SK-N-SH (cell line): ENCODE results near the gene GDPGP1. TPM values are rescaled to one million over a fixed set of nuclear protein-coding genes. Genes with fewer than 3 reads are reported as not detected.
A peak's percentile ranks its signal among the peaks of the same experiment; 100 is the strongest.

Experiments used
- CTCF ChIA-PET: fragments of 300-600, 350-600 bp; formaldehyde crosslinking; extraction: SDS; loops from one replicate; lab custom pipeline; 2021; lab: Yijun Ruan, JAX
- POLR2A ChIA-PET: fragments of 350-600 bp; sonication (Branson Sonifier 250); formaldehyde crosslinking; extraction: SDS; loops from one replicate; lab custom pipeline; 2020; ENCODE audit warnings: antibody characterized with exemption, inconsistent platforms; lab: Yijun Ruan, JAX
- DNase-seq: peaks from one replicate; pipeline ENCODE4 v3.0.0; 2012
- H2AFZ ChIP-seq: fragments of 200-600 bp; sonication (generic); 2 replicates; pipeline ENCODE4 v1.8.1; 2016; ENCODE audit warnings: antibody characterized with exemption, mild to moderate bottlenecking, low read depth
- H3F3A ChIP-seq: fragments of 200-600 bp; sonication (generic); replicated peaks from 2 replicates; pipeline ENCODE3; 2016; ENCODE audit warnings: antibody characterized with exemption, mild to moderate bottlenecking; ENCODE audit not compliant: insufficient read depth
- H3K27ac ChIP-seq, 2 experiments: fragments of 200-500 bp in 1 of 2; fragments of 200-600 bp in 1 of 2; sonication (Bioruptor generic) in 1 of 2; sonication (generic), shearing (Covaris generic) in 1 of 2; 2 replicates each; pipeline versions ENCODE4 v1.5.1 to v1.6.1; 2014 to 2016; ENCODE audit warnings: low read depth in 2 of 2, inconsistent platforms in 1 of 2, low read length in 1 of 2, mild to moderate bottlenecking in 1 of 2, mixed read lengths in 1 of 2
- H3K27me3 ChIP-seq: fragments of 200-600 bp; sonication (generic), shearing (Covaris generic); 2 replicates; pipeline ENCODE4 v1.6.1; 2016; ENCODE audit warnings: mixed run types; ENCODE audit not compliant: insufficient read depth
- H3K36me3 ChIP-seq, 2 experiments: fragments of 200-500 bp in 1 of 2; fragments of 200-600 bp in 1 of 2; sonication (Bioruptor generic) in 1 of 2; sonication (generic) in 1 of 2; replicated peaks in 1 of 2; 2 replicates each; pipeline versions ENCODE3 to v1.5.1; 2014 to 2016; ENCODE audit warnings: low read length in 1 of 2, mild to moderate bottlenecking in 1 of 2; ENCODE audit not compliant: insufficient read depth in 2 of 2, control insufficient read depth in 1 of 2
- H3K4me1 ChIP-seq, 2 experiments: fragments of 200-500 bp in 1 of 2; fragments of 200-600 bp in 1 of 2; sonication (Bioruptor generic) in 1 of 2; sonication (generic), shearing (Covaris generic) in 1 of 2; 2 replicates each; pipeline versions ENCODE4 v1.5.1 to v1.6.1; 2014 to 2016; ENCODE audit warnings: low read depth in 1 of 2, low read length in 1 of 2, mixed run types in 1 of 2; ENCODE audit not compliant: insufficient read depth in 2 of 2, control insufficient read depth in 1 of 2
- H3K4me2 ChIP-seq: fragments of 200-600 bp; sonication (generic), shearing (Covaris generic); 2 replicates; pipeline ENCODE4 v1.6.1; 2017; ENCODE audit warnings: mixed run types
- H3K4me3 ChIP-seq, 2 experiments: fragments of 200-500 bp in 1 of 2; fragments of 200-600 bp in 1 of 2; sonication (Bioruptor generic) in 1 of 2; sonication (generic), shearing (Covaris generic) in 1 of 2; 2 replicates each; pipeline versions ENCODE4 v1.5.1 to v1.8.1; 2014 to 2016; ENCODE audit warnings: low read depth in 2 of 2, inconsistent platforms in 1 of 2, low read length in 1 of 2, mild to moderate bottlenecking in 1 of 2, mixed read lengths in 1 of 2, moderate library complexity in 1 of 2
- H3K79me2 ChIP-seq: fragments of 200-600 bp; sonication (generic); 2 replicates; pipeline ENCODE4 v1.8.1; 2017; ENCODE audit warnings: mild to moderate bottlenecking; ENCODE audit not compliant: insufficient read depth
- H3K9ac ChIP-seq: fragments of 200-600 bp; sonication (generic); 2 replicates; pipeline ENCODE4 v1.6.1; 2017; ENCODE audit warnings: mixed run types
- H3K9me2 ChIP-seq: fragments of 200-600 bp; sonication (generic); 2 replicates; pipeline ENCODE4 v1.6.1; 2017; ENCODE audit warnings: mixed run types
- H3K9me3 ChIP-seq: fragments of 200-600 bp; sonication (generic); 2 replicates; pipeline ENCODE4 v1.6.1; 2017; ENCODE audit warnings: mixed run types, mild to moderate bottlenecking, moderate library complexity
- H4K20me1 ChIP-seq: fragments of 200-600 bp; sonication (generic); 2 replicates; pipeline ENCODE4 v1.6.1; 2017; ENCODE audit warnings: mild to moderate bottlenecking, mixed run types; ENCODE audit not compliant: insufficient read depth
- CTCF ChIP-seq: fragments of 200-600 bp; sonication (generic); IDR thresholded peaks from 2 replicates; pipeline ENCODE4 v1.6.1; 2017; ENCODE audit warnings: antibody characterized with exemption, mild to moderate bottlenecking, moderate library complexity
- FOXJ3 ChIP-seq: sonication (generic); formaldehyde crosslinking; IDR thresholded peaks from 2 replicates; pipeline ENCODE4 v1.5.1; 2020; ENCODE audit warnings: mild to moderate bottlenecking, missing genetic modification reagents
- GABPA ChIP-seq: IDR thresholded peaks from 2 replicates; pipeline ENCODE4 v1.4.0; 2012; ENCODE audit warnings: low read depth, mild to moderate bottlenecking
- GATA2 ChIP-seq: sonication (generic); formaldehyde crosslinking; IDR thresholded peaks from 2 replicates; pipeline ENCODE4 v1.5.0; 2020; ENCODE audit warnings: mild to moderate bottlenecking, missing genetic modification reagents
- JUND ChIP-seq: IDR thresholded peaks from 2 replicates; pipeline ENCODE4 v1.4.0; 2012
- MAX ChIP-seq: IDR thresholded peaks from 2 replicates; pipeline ENCODE4 v1.4.0; 2012; ENCODE audit warnings: low read depth
- MEF2A ChIP-seq: IDR thresholded peaks from 2 replicates; pipeline ENCODE4 v1.4.0; 2012; ENCODE audit warnings: low read depth, borderline replicate concordance
- MXI1 ChIP-seq: IDR thresholded peaks from 2 replicates; pipeline ENCODE4 v1.6.1; 2012; ENCODE audit warnings: mild to moderate bottlenecking, low read depth, low read length, improper control_type of control experiment
- NFIC ChIP-seq: IDR thresholded peaks from 2 replicates; pipeline ENCODE4 v1.4.0; 2012; ENCODE audit warnings: borderline replicate concordance
- PBX3 ChIP-seq: IDR thresholded peaks from 2 replicates; pipeline ENCODE4; 2012
- RAD21 ChIP-seq: IDR thresholded peaks from 2 replicates; pipeline ENCODE4 v1.6.1; 2012; ENCODE audit warnings: mild to moderate bottlenecking, low read length
- RCOR1 ChIP-seq: fragments of 150-350 bp; IDR thresholded peaks from 2 replicates; pipeline ENCODE4 v1.6.1; 2017; ENCODE audit warnings: antibody characterized with exemption, low read length
- SMC3 ChIP-seq: IDR thresholded peaks from 2 replicates; pipeline ENCODE4 v1.6.1; 2012; ENCODE audit warnings: low read depth, low read length, improper control_type of control experiment
- TAF1 ChIP-seq: IDR thresholded peaks from 2 replicates; pipeline ENCODE4 v1.6.1; 2012; ENCODE audit warnings: low read depth, mild to moderate bottlenecking, low read length, moderate library complexity, borderline replicate concordance
- TCF12 ChIP-seq: IDR thresholded peaks from 2 replicates; pipeline ENCODE4 v1.4.0; 2012
- YY1 ChIP-seq: IDR thresholded peaks from 2 replicates; pipeline ENCODE4 v1.4.0; 2012; ENCODE audit warnings: low read depth, mild to moderate bottlenecking
- WGBS: methylation state at CpG from one replicate; pipeline ENCODE4 v1.1.6; 2017; ENCODE audit warnings: low lambda C conversion rate; 5-methylcytosine and 5-hydroxymethylcytosine counted together
- polyA plus RNA-seq, 3 experiments: library from polyadenylated mRNA; depleted of rRNA; stranded (reverse); fragments of >200 nt; gene quantifications; 2 replicates each; pipeline ENCODE4 v1.2.3, GENCODE V29; 2012
- TF ChIP-seq, protein P1 (sequence below): fragments of 150-350 bp; IDR thresholded peaks from 2 replicates; pipeline ENCODE4 v1.6.1; 2017; ENCODE audit warnings: antibody characterized with exemption, low read length, low read depth, borderline replicate concordance
- TF ChIP-seq, protein P2 (sequence below): fragments of 150-350 bp; IDR thresholded peaks from 2 replicates; pipeline ENCODE4 v1.6.1; 2016; ENCODE audit warnings: mild to moderate bottlenecking, low read depth, low read length
- TF ChIP-seq, protein P3 (sequence below): IDR thresholded peaks from 2 replicates; pipeline ENCODE4 v1.6.1; 2012; ENCODE audit warnings: mild to moderate bottlenecking, low read depth, low read length, moderate library complexity

GDPGP1 gene
- polyA plus RNA-seq, 1 of the 3 experiments (the other 2 are of a cell fraction): 2.4 TPM

- CTCF ChIA-PET: interaction anchor here (1.3 to 7.1 kb wide), 2 partner anchors 9 to 69 kb away, joined by 3 to 74 read pairs; partner anchors contain the start of gene SEMA4B
- 87% methylated on average over 25 of the region's 35 CpGs for WGBS
- no peak overlapping the region for H3K9ac ChIP-seq
- peaks cover 9 to 35% of the 10 kb centered on the region in 2 experiments; a peak in 2 of 4 replicates for H3K4me1 ChIP-seq
- H3K4me3 ChIP-seq: no peak overlapping the region
- no peak overlapping the region for H2AFZ ChIP-seq
- H4K20me1 ChIP-seq: no peaks in the 10 kb centered on the region
- H3F3A ChIP-seq: no peaks in the 10 kb centered on the region
- no peak overlapping the region; a peak in 1 of 4 replicates for H3K27ac ChIP-seq
- no peaks in the 10 kb centered on the region for H3K9me2 ChIP-seq
- no peaks in the 10 kb centered on the region for H3K9me3 ChIP-seq
- no peak for DNase-seq
- peaks cover 31% of the 10 kb centered on the region; the same call in 1 of the 2 replicates for H3K79me2 ChIP-seq
- H3K27me3 ChIP-seq: no peaks in the 10 kb centered on the region
- no peak for TF ChIP-seq MAX
- TF ChIP-seq CTCF: no peak
- no peak for TF ChIP-seq MXI1
- no peak for TF ChIP-seq FOXJ3 (CRISPR knock-in tag)
- no peak for TF ChIP-seq GABPA
- TF ChIP-seq TCF12: no peak
- TF ChIP-seq RCOR1: no peak
- TF ChIP-seq SMC3: no peak
- TF ChIP-seq, protein P1, sequence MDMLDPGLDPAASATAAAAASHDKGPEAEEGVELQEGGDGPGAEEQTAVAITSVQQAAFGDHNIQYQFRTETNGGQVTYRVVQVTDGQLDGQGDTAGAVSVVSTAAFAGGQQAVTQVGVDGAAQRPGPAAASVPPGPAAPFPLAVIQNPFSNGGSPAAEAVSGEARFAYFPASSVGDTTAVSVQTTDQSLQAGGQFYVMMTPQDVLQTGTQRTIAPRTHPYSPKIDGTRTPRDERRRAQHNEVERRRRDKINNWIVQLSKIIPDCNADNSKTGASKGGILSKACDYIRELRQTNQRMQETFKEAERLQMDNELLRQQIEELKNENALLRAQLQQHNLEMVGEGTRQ: no peak
- no peak for TF ChIP-seq GATA2 (CRISPR knock-in tag)
- TF ChIP-seq NFIC: no peak
- no peak for TF ChIP-seq YY1
- no peak for TF ChIP-seq PBX3
- TF ChIP-seq MEF2A: no peak
- TF ChIP-seq RAD21: no peak
- TF ChIP-seq JUND: no peak
- no peak for TF ChIP-seq TAF1
- TF ChIP-seq, protein P2, sequence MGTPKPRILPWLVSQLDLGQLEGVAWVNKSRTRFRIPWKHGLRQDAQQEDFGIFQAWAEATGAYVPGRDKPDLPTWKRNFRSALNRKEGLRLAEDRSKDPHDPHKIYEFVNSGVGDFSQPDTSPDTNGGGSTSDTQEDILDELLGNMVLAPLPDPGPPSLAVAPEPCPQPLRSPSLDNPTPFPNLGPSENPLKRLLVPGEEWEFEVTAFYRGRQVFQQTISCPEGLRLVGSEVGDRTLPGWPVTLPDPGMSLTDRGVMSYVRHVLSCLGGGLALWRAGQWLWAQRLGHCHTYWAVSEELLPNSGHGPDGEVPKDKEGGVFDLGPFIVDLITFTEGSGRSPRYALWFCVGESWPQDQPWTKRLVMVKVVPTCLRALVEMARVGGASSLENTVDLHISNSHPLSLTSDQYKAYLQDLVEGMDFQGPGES: no peak
- TF ChIP-seq, protein P3, sequence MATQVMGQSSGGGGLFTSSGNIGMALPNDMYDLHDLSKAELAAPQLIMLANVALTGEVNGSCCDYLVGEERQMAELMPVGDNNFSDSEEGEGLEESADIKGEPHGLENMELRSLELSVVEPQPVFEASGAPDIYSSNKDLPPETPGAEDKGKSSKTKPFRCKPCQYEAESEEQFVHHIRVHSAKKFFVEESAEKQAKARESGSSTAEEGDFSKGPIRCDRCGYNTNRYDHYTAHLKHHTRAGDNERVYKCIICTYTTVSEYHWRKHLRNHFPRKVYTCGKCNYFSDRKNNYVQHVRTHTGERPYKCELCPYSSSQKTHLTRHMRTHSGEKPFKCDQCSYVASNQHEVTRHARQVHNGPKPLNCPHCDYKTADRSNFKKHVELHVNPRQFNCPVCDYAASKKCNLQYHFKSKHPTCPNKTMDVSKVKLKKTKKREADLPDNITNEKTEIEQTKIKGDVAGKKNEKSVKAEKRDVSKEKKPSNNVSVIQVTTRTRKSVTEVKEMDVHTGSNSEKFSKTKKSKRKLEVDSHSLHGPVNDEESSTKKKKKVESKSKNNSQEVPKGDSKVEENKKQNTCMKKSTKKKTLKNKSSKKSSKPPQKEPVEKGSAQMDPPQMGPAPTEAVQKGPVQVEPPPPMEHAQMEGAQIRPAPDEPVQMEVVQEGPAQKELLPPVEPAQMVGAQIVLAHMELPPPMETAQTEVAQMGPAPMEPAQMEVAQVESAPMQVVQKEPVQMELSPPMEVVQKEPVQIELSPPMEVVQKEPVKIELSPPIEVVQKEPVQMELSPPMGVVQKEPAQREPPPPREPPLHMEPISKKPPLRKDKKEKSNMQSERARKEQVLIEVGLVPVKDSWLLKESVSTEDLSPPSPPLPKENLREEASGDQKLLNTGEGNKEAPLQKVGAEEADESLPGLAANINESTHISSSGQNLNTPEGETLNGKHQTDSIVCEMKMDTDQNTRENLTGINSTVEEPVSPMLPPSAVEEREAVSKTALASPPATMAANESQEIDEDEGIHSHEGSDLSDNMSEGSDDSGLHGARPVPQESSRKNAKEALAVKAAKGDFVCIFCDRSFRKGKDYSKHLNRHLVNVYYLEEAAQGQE: no peak
- H3K4me2 ChIP-seq: peak overlapping the region; percentile 59; the same call in 1 of the 2 replicates
- POLR2A ChIA-PET: no interaction called here
- peaks cover 0 to 13% of the 10 kb centered on the region in 2 experiments for H3K36me3 ChIP-seq
Measured at GRCh38 chr15:90212221-90213098, 21.5 kb upstream of the GDPGP1 start.
